H9 (cell line): Measurements from ENCODE around the gene PLA2G1B. TPM values are rescaled to one million over a fixed set of nuclear protein-coding genes. Genes with fewer than 3 reads are reported as not detected.

Experiments
- DNase-seq: peaks from one replicate; pipeline ENCODE4 v3.0.0-alpha.2; 2017
- H2AFZ ChIP-seq: one replicate; pipeline ENCODE4 v1.6.1; 2013; ENCODE audit warnings: mild to moderate bottlenecking, low read length, control low read depth, moderate library complexity
- H2AK5ac ChIP-seq: 2 replicates; pipeline ENCODE4 v1.6.1; 2013; ENCODE audit warnings: low read length, control low read depth, mixed read lengths; ENCODE audit not compliant: insufficient read length
- H2BK120ac ChIP-seq: one replicate; pipeline ENCODE4 v1.6.1; 2013; ENCODE audit warnings: low read depth, mild to moderate bottlenecking, low read length, control low read depth, inconsistent platforms; ENCODE audit not compliant: poor library complexity, severe bottlenecking
- H2BK12ac ChIP-seq: 2 replicates; pipeline ENCODE4 v1.6.1; 2013; ENCODE audit warnings: low read length, control low read depth, mixed read lengths, low read depth; ENCODE audit not compliant: insufficient read length
- H2BK15ac ChIP-seq: 2 replicates; pipeline ENCODE4 v1.6.1; 2013; ENCODE audit warnings: low read depth, low read length, control low read depth
- H2BK20ac ChIP-seq: one replicate; pipeline ENCODE4 v1.6.1; 2013; ENCODE audit warnings: low read depth, mild to moderate bottlenecking, low read length, control low read depth, inconsistent platforms; ENCODE audit not compliant: poor library complexity, severe bottlenecking
- H2BK5ac ChIP-seq: 2 replicates; pipeline ENCODE4 v1.6.1; 2013; ENCODE audit warnings: low read length, control low read depth, mixed read lengths; ENCODE audit not compliant: insufficient read length
- H3K14ac ChIP-seq: 2 replicates; pipeline ENCODE4 v1.6.1; 2013; ENCODE audit warnings: low read length, control low read depth; ENCODE audit not compliant: insufficient read depth
- H3K18ac ChIP-seq: 2 replicates; pipeline ENCODE4 v1.6.1; 2013; ENCODE audit warnings: low read depth, mild to moderate bottlenecking, mixed read lengths, low read length, control low read depth; ENCODE audit not compliant: insufficient read length
- H3K23ac ChIP-seq: 2 replicates; pipeline ENCODE4 v1.6.1; 2013; ENCODE audit warnings: low read length, control low read depth, mixed read lengths, low read depth; ENCODE audit not compliant: insufficient read length
- H3K23me2 ChIP-seq: 2 replicates; pipeline ENCODE4 v1.6.1; 2013; ENCODE audit warnings: low read depth, mild to moderate bottlenecking, mixed read lengths, low read length, control low read depth; ENCODE audit not compliant: insufficient read length, poor library complexity, severe bottlenecking
- H3K27ac ChIP-seq: 2 replicates; pipeline ENCODE4 v1.5.1; 2013; ENCODE audit warnings: low read length, control low read depth, mixed read lengths, low read depth; ENCODE audit not compliant: insufficient read length
- H3K27me3 ChIP-seq: 2 replicates; pipeline ENCODE4 v1.6.1; 2013; ENCODE audit warnings: low read length, control low read depth, inconsistent platforms; ENCODE audit not compliant: insufficient read depth
- H3K4ac ChIP-seq: 2 replicates; pipeline ENCODE4 v1.6.1; 2013; ENCODE audit warnings: low read depth, mild to moderate bottlenecking, control low read depth, inconsistent platforms, low read length, moderate library complexity
- H3K4me1 ChIP-seq: 2 replicates; pipeline ENCODE4 v1.6.1; 2013; ENCODE audit warnings: low read length, control low read depth, inconsistent platforms; ENCODE audit not compliant: insufficient read depth
- H3K4me2 ChIP-seq: 2 replicates; pipeline ENCODE4 v1.6.1; 2013; ENCODE audit warnings: low read length, control low read depth, mixed read lengths; ENCODE audit not compliant: insufficient read length, insufficient read depth
- H3K56ac ChIP-seq: 2 replicates; pipeline ENCODE4 v1.6.1; 2013; ENCODE audit warnings: low read depth, mild to moderate bottlenecking, mixed read lengths, low read length, control low read depth; ENCODE audit not compliant: insufficient read length
- H3K79me1 ChIP-seq: 2 replicates; pipeline ENCODE4 v1.6.1; 2013; ENCODE audit warnings: low read depth, mild to moderate bottlenecking, moderate library complexity, low read length, control low read depth, inconsistent platforms; ENCODE audit not compliant: insufficient read depth, poor library complexity, severe bottlenecking
- H3K79me2 ChIP-seq: 2 replicates; pipeline ENCODE4 v1.6.1; 2013; ENCODE audit warnings: low read length, control low read depth, inconsistent platforms; ENCODE audit not compliant: insufficient read depth
- H3K9ac ChIP-seq: 2 replicates; pipeline ENCODE4 v1.6.1; 2013; ENCODE audit warnings: low read length, control low read depth, mixed read lengths; ENCODE audit not compliant: insufficient read length; ENCODE audit errors: extremely low read depth
- H3K9me3 ChIP-seq: one replicate; pipeline ENCODE4 v1.6.1; 2013; ENCODE audit warnings: low read depth, low read length, inconsistent platforms; ENCODE audit not compliant: control insufficient read depth
- H3T11ph ChIP-seq: one replicate; pipeline ENCODE4 v1.6.1; 2013; ENCODE audit warnings: mild to moderate bottlenecking, low read length, control low read depth, inconsistent platforms
- H4K20me1 ChIP-seq: one replicate; pipeline ENCODE4 v1.6.1; 2013; ENCODE audit not compliant: control insufficient read depth, insufficient read length, insufficient read depth
- H4K5ac ChIP-seq: 2 replicates; pipeline ENCODE4 v1.6.1; 2013; ENCODE audit warnings: low read depth, mild to moderate bottlenecking, mixed read lengths, low read length, control low read depth; ENCODE audit not compliant: insufficient read length
- H4K8ac ChIP-seq: replicated peaks from 2 replicates; pipeline ENCODE4 v1.6.1; 2013; ENCODE audit warnings: low read length, control low read depth, mixed read lengths, low read depth; ENCODE audit not compliant: insufficient read length
- H4K91ac ChIP-seq: 2 replicates; pipeline ENCODE4 v1.6.1; 2013; ENCODE audit warnings: low read depth, mild to moderate bottlenecking, moderate library complexity, mixed read lengths, low read length, control low read depth; ENCODE audit not compliant: insufficient read length
- H3K27ac Mint-ChIP-seq, 3 experiments: 2 replicates in 2 of 3; 3 replicates in 1 of 3; pipeline ENCODE4 v1.8.0; 2020 to 2021; ENCODE audit warnings: mixed read lengths in 3 of 3, mild to moderate bottlenecking in 1 of 3, moderate library complexity in 1 of 3
- H3K27me3 Mint-ChIP-seq: 2 replicates; pipeline ENCODE4 v1.8.0; 2021; ENCODE audit warnings: low read depth, mild to moderate bottlenecking, moderate library complexity, mixed read lengths
- H3K36me3 Mint-ChIP-seq, 3 experiments: 2 replicates in 2 of 3; 3 replicates in 1 of 3; pipeline ENCODE4 v1.8.0; 2020 to 2021; ENCODE audit warnings: low read depth in 3 of 3, mixed read lengths in 3 of 3; ENCODE audit not compliant: insufficient read depth in 1 of 3
- H3K4me1 Mint-ChIP-seq, 2 experiments: 2 replicates each; pipeline ENCODE4 v1.8.0; 2020; ENCODE audit warnings: mixed read lengths in 2 of 2
- H3K4me3 Mint-ChIP-seq, 2 experiments: 2 replicates in 1 of 2; 3 replicates in 1 of 2; pipeline ENCODE4 v1.8.0; 2020 to 2021; ENCODE audit warnings: mild to moderate bottlenecking in 2 of 2, mixed read lengths in 2 of 2, moderate library complexity in 1 of 2
- H3K9me3 Mint-ChIP-seq, 2 experiments: 2 replicates in 1 of 2; 3 replicates in 1 of 2; pipeline ENCODE4 v1.8.0; 2020; ENCODE audit warnings: mild to moderate bottlenecking in 2 of 2, mixed read lengths in 2 of 2, moderate library complexity in 1 of 2
- CTCF ChIP-seq: fragments of 200-600 bp; sonication (generic); conservative IDR thresholded peaks from 3 replicates; pipeline ENCODE4 v1.8.0; 2021; ENCODE audit warnings: antibody characterized with exemption, mild to moderate bottlenecking
- WGBS: extraction: QIAGEN DNeasy Blood & Tissue Kit; methylation state at CpG from one replicate; pipeline ENCODE4 v1.1.7; 2013; ENCODE audit warnings: missing lambda C conversion rate, low lambda C conversion rate, mixed read lengths; ENCODE audit not compliant: insufficient read length; ENCODE audit errors: extremely low coverage; 5-methylcytosine and 5-hydroxymethylcytosine counted together
- total RNA-seq: library from RNA; stranded (reverse); gene quantifications from 2 replicates; pipeline ENCODE4 v1.2.1, GENCODE V29; 2021

The PLA2G1B gene
- total RNA-seq, 1 experiment from 2014 or later, result not detected

- Histone ChIP-seq H4K5ac (no peak overlapping the region), H2AK5ac (no peak overlapping the region), H3K56ac (no peak overlapping the region), H3K79me1 (no peaks in the 10 kb centered on the region), H2BK120ac (no peak overlapping the region), H3K4me2 (no peak overlapping the region), H2AFZ (no peak overlapping the region), H3K9me3 (no peaks in the 10 kb centered on the region), H3K27ac (no peak overlapping the region), H3K27me3 (no peaks in the 10 kb centered on the region), H2BK5ac (no peak overlapping the region), H4K91ac (no peak overlapping the region), H2BK15ac (no peak overlapping the region), H3K4ac (no peak overlapping the region), H3K23ac (no peak overlapping the region), H3K4me1 (no peaks in the 10 kb centered on the region), H3K9ac (no peak overlapping the region), H3K14ac (no peak overlapping the region), H3K18ac (no peak overlapping the region), H2BK12ac (no peak overlapping the region), H3K79me2 (no peaks in the 10 kb centered on the region), H4K20me1 (no peaks in the 10 kb centered on the region), H4K8ac (no peak overlapping the region), H2BK20ac (no peak overlapping the region), H3K23me2 (peaks cover 5% of the 10 kb centered on the region), H3T11ph (no peak overlapping the region)
- Mint-ChIP-seq H3K27me3 (no peaks in the 10 kb centered on the region; the same call in 1 of the 2 replicates), H3K4me3 (no peak overlapping the region), H3K9me3 (no peaks in the 10 kb centered on the region), H3K4me1 (peaks cover 18 to 19% of the 10 kb centered on the region in 2 experiments), H3K36me3 (no peaks in the 10 kb centered on the region), H3K27ac (no peak overlapping the region; a peak in 1 of 7 replicates)
- WGBS, result no CpG with 5 or more reads among the region's 12 CpGs
- no peak for TF ChIP-seq CTCF
- DNase-seq, result no peak
Measured at GRCh38 chr12:120287491-120287890, 40.1 kb downstream of the PLA2G1B start.
